Natural killer cell (primary cell): ENCODE data around the gene CTPS2. TPM values are rescaled to one million over a fixed set of nuclear protein-coding genes. Genes with fewer than 3 reads are reported as not detected.
"Not testable (repeated sequence)": the region's sequence is repeated elsewhere in the genome, so short reads cannot be mapped to it uniquely, and the experiment has no call there.

ENCODE experiments used
- ATAC-seq, 3 donors: fragments of 150-1000 bp in 2 of 3; fragments of 200-7000 bp in 1 of 3; cut with Tn5 transposase; 1 replicate in 1 of 3; 2 replicates in 2 of 3; pipeline ENCODE4 v1.10.0; 2021; ENCODE audit warnings: mild to moderate bottlenecking in 2 of 3, moderate library complexity in 2 of 3
- DNase-seq, 2 donors: peaks; one replicate each; pipeline versions ENCODE4 v3.0.0 to v3.0.0-alpha.2; 2013 to 2021; ENCODE audit warnings: mixed read lengths in 1 of 2
- H3K27ac ChIP-seq: one replicate; pipeline ENCODE4 v1.5.1; 2013; ENCODE audit warnings: mild to moderate bottlenecking, low read length
- H3K27me3 ChIP-seq: one replicate; pipeline ENCODE4 v1.6.1; 2013; ENCODE audit warnings: low read length; ENCODE audit not compliant: control insufficient read depth, insufficient read depth
- H3K36me3 ChIP-seq: one replicate; pipeline ENCODE4 v1.6.1; 2013; ENCODE audit warnings: low read length; ENCODE audit not compliant: control insufficient read depth, insufficient read depth
- H3K4me1 ChIP-seq: one replicate; pipeline ENCODE4 v1.6.1; 2013; ENCODE audit warnings: low read length; ENCODE audit not compliant: control insufficient read depth, insufficient read depth
- H3K4me3 ChIP-seq: one replicate; pipeline ENCODE4 v1.5.1; 2013; ENCODE audit warnings: low read length
- H3K9me3 ChIP-seq: one replicate; pipeline ENCODE4 v1.6.1; 2013; ENCODE audit warnings: low read length; ENCODE audit not compliant: control insufficient read depth, insufficient read depth
- H3K27ac Mint-ChIP-seq, 2 donors: one replicate each; pipeline ENCODE4 v1.8.0; 2022; ENCODE audit warnings: mild to moderate bottlenecking in 2 of 2, mixed read lengths in 2 of 2, moderate library complexity in 1 of 2
- H3K27me3 Mint-ChIP-seq, 2 donors: one replicate each; pipeline ENCODE4 v1.8.0; 2022; ENCODE audit warnings: low read depth in 2 of 2, mixed read lengths in 2 of 2
- H3K36me3 Mint-ChIP-seq: one replicate; pipeline ENCODE4 v1.8.0; 2022; ENCODE audit warnings: mixed read lengths
- H3K4me1 Mint-ChIP-seq, 2 donors: one replicate each; pipeline ENCODE4 v1.8.0; 2022; ENCODE audit warnings: mixed read lengths in 2 of 2
- H3K4me3 Mint-ChIP-seq: one replicate; pipeline ENCODE4 v1.8.0; 2022; ENCODE audit warnings: mild to moderate bottlenecking, moderate library complexity, mixed read lengths
- H3K9me3 Mint-ChIP-seq, 2 donors: one replicate each; pipeline ENCODE4 v1.8.0; 2022; ENCODE audit warnings: mixed read lengths in 2 of 2
- CTCF ChIP-seq: fragments of 200-600 bp; IDR thresholded peaks from one replicate; pipeline ENCODE4 v1.8.0; 2022; ENCODE audit warnings: antibody characterized with exemption
- WGBS: methylation state at CpG from one replicate; pipeline ENCODE4 v1.1.7; 2013; ENCODE audit warnings: missing lambda C conversion rate; ENCODE audit not compliant: insufficient coverage; 5-methylcytosine and 5-hydroxymethylcytosine counted together
- intact Hi-C: fragments of 100-400 bp; cut with micrococcal nuclease; formaldehyde crosslinking; loops from one replicate; pipeline ENCODE4 v1.14.2; 2022
- total RNA-seq, 4 donors: library from RNA; stranded (reverse); fragments of 120-200 nt in 1 of 4; gene quantifications; one replicate each; pipeline versions ENCODE4 v1.2.3 to v1.2.4, GENCODE V29; 2013 to 2022

The CTPS2 gene
- total RNA-seq, 3 donors from 2014 or later (not counting 1 experiment from before 2014, with no cell fraction given) = 3.6 to 6.0 (median 5.2) TPM

DNA sequence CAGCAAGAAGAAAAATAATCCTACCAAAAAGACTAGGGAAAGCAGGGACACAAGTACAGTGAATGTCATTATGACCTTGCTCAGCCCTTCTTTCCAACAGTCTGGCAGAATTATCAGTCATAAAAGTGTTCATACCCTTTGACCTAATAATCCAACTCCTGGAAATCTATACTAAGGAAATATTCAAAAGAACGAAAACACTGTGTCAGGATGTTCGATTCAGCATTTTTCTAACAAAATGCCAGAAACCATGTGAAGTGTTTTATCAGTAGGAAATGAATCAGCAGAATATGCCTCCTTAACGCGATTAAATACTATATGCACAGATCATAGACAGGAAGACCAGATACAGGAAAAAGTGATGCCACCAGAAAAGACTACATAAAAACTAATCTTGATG lies 78.7 kb downstream of the CTPS2 start:
- Mint-ChIP-seq H3K4me3 (no peak overlapping the region), H3K4me1 (no peaks in the 10 kb centered on the region), H3K27ac (no peak overlapping the region), H3K9me3 (no peaks in the 10 kb centered on the region), H3K36me3 (no peaks in the 10 kb centered on the region), H3K27me3 (no peaks in the 10 kb centered on the region)
- intact Hi-C loops = no loop called here
- H3K27me3 ChIP-seq = no peaks in the 10 kb centered on the region
- H3K4me1 ChIP-seq = no peaks in the 10 kb centered on the region
- TF ChIP-seq CTCF = no peak
- no peak overlapping the region for H3K27ac ChIP-seq
- no peaks in the 10 kb centered on the region for H3K9me3 ChIP-seq
- no CpG with 5 or more reads among the region's 4 CpGs for WGBS
- no peak overlapping the region for H3K4me3 ChIP-seq
- H3K36me3 ChIP-seq = no peaks in the 10 kb centered on the region
- DNase-seq (no peak), ATAC-seq (no peak)

DNA sequence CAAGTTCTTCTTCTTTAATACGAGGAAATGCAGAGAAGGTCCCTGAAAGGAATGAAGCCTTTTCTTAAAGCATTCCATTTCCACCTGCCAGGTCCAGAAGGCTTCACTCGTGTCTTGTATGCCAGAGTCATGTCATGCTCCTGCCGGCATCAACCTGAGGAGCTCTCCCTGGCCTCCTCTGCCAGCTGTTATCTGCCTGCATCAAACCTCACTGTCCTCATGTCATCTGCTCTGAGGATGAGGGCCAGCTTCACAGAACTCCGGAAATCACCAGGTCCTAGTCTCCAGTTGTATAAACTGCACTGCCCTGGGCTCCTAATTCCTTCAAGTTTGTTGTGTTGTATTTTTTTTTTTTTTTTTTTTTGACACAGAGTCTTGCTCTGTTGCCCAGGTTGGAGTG lies 82.6 kb downstream of the CTPS2 start:
- Histone ChIP-seq H3K4me1 (no peaks in the 10 kb centered on the region), H3K27ac (no peak overlapping the region), H3K36me3 (no peaks in the 10 kb centered on the region), H3K4me3 (no peak overlapping the region), H3K9me3 (no peaks in the 10 kb centered on the region), H3K27me3 (no peaks in the 10 kb centered on the region)
- no peaks in the 10 kb centered on the region for H3K36me3 Mint-ChIP-seq
- no peaks in the 10 kb centered on the region for H3K4me1 Mint-ChIP-seq
- no peak for TF ChIP-seq CTCF
- ATAC-seq (no peak), DNase-seq (no peak)
- H3K9me3 Mint-ChIP-seq = no peaks in the 10 kb centered on the region
- H3K4me3 Mint-ChIP-seq = no peak overlapping the region
- 96% methylated on average over 3 of the region's 4 CpGs for WGBS
- intact Hi-C loops = no loop called here
- no peak overlapping the region for H3K27ac Mint-ChIP-seq
- H3K27me3 Mint-ChIP-seq = no peaks in the 10 kb centered on the region

DNA sequence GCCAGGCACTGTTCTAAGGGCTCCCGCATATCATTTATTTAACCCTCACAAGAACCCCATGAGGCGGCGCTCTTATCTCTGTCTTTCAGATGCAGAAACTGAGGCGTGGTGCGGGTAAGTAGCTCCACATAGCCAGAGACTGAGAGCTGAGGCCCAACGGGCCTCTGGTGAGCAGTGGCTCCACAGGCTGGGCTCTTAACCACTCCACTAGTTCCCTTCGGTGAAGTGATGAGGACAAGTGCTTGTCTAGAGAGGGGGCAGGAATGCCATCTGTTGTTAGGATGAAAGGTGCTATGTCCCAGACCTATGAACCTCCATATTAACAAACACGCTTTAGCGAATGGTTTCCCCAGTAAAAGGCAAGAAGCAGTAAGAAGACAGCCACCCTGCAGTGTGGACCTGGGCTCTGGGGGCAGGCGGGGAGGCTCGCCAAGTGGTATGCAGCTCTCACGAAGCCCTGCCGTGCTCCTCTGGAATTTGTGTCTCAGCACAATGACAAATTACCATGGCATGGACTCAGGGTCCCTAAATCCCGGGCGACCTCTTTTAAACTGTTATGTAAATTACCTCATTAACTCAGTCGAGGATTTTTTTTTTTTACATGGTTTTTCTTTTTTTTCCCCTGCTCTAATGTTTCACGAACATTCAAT lies 83.4 kb downstream of the CTPS2 start:
- Histone ChIP-seq H3K27me3 (no peaks in the 10 kb centered on the region), H3K27ac (no peak overlapping the region), H3K36me3 (no peaks in the 10 kb centered on the region), H3K9me3 (no peaks in the 10 kb centered on the region), H3K4me3 (no peak overlapping the region), H3K4me1 (no peaks in the 10 kb centered on the region)
- ATAC-seq (no peak), DNase-seq (no peak)
- no peak for TF ChIP-seq CTCF
- H3K27me3 Mint-ChIP-seq = no peaks in the 10 kb centered on the region
- intact Hi-C loops = no loop called here
- no peaks in the 10 kb centered on the region for H3K36me3 Mint-ChIP-seq
- 97% methylated on average over 11 of the region's 17 CpGs for WGBS
- H3K4me3 Mint-ChIP-seq = no peak overlapping the region
- no peaks in the 10 kb centered on the region for H3K4me1 Mint-ChIP-seq
- no peaks in the 10 kb centered on the region for H3K9me3 Mint-ChIP-seq
- H3K27ac Mint-ChIP-seq = no peak overlapping the region

DNA sequence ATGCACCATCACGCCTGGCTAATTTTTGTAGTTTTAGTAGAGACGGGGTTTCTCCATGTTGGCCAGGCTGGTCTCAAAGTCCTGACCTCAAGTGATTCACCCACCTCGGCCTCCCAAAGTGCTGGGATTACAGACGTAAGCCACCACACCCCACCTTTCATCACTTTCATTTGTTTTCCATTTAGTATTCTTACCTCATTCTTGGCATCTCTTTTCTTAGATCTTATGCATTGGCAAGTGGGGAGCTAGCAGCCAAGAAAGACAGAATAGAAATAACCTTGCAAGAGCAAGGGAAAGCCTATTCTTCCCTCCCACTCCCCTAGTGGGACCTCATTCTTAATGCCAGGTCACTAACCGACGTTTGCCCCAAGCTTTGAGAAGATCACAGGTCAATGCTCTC lies 84.0 kb downstream of the CTPS2 start:
- H3K36me3 Mint-ChIP-seq, DNase-seq, H3K27me3 Mint-ChIP-seq, H3K4me1 Mint-ChIP-seq, intact Hi-C loops, H3K4me3 ChIP-seq, H3K27me3 ChIP-seq, H3K4me1 ChIP-seq, H3K36me3 ChIP-seq, H3K27ac ChIP-seq, H3K4me3 Mint-ChIP-seq, H3K27ac Mint-ChIP-seq, H3K9me3 Mint-ChIP-seq, ATAC-seq, H3K9me3 ChIP-seq: not testable (repeated sequence)
- 93% methylated on average over 6 of the region's 6 CpGs for WGBS
